T-helper 2 cell treated with Interferon-gamma antibody and Interleukin-4, amounts not matched to agents 5 μg/mL and 100 μg/mL, for 36 hours (primary cell): ENCODE measurements around the gene PARVA.

Experiments
- DNase-seq: peaks from one replicate; pipeline ENCODE4 v3.0.0; 2021; ENCODE audit warnings: low spot score
- H3K27ac Mint-ChIP-seq: one replicate; pipeline ENCODE4 v1.8.0; 2021; ENCODE audit warnings: mild to moderate bottlenecking, mixed read lengths
- H3K27me3 Mint-ChIP-seq: one replicate; pipeline ENCODE4 v1.8.0; 2021; ENCODE audit warnings: low read depth, mixed read lengths
- H3K36me3 Mint-ChIP-seq: one replicate; pipeline ENCODE4 v1.8.0; 2021; ENCODE audit warnings: low read depth, mixed read lengths
- H3K4me1 Mint-ChIP-seq: one replicate; pipeline ENCODE4 v1.8.0; 2021; ENCODE audit warnings: low read depth, mixed read lengths
- H3K4me3 Mint-ChIP-seq: one replicate; pipeline ENCODE4 v1.8.0; 2022; ENCODE audit warnings: mild to moderate bottlenecking, moderate library complexity, mixed read lengths
- H3K9me3 Mint-ChIP-seq: one replicate; pipeline ENCODE4 v1.8.0; 2021; ENCODE audit warnings: mixed read lengths

The PARVA gene

DNA sequence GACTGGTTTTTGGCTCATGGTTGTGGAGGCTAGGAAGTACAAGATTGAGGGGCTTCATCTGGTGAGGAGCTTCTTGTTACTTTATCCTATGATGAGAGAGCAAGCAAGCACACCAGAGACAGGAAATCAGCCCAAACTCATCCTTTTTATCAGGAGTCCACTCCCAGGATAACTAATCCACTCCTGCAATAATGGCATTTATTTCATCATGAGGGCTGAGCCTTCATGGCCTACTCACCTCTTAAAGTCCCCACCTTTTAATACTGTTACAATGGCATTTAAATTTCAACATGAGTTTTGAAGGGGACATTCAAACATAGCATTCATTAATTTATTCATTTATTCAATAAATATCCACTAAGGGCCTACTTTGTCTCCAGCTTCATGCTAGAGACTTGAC, 60.9 kb downstream of the PARVA start:
- H3K4me3 Mint-ChIP-seq = no peak overlapping the region
- no peaks in the 10 kb centered on the region for H3K36me3 Mint-ChIP-seq
- no peaks in the 10 kb centered on the region for H3K9me3 Mint-ChIP-seq
- H3K4me1 Mint-ChIP-seq = no peaks in the 10 kb centered on the region
- no peak overlapping the region for H3K27ac Mint-ChIP-seq
- DNase-seq = no peak
- H3K27me3 Mint-ChIP-seq = peaks cover 7% of the 10 kb centered on the region

GRCh38 chr11:12439615-12440014, 62.2 kb downstream of the PARVA start:
- no peaks in the 10 kb centered on the region for H3K4me1 Mint-ChIP-seq

GRCh38 chr11:12440565-12440964, 63.2 kb downstream of the PARVA start:
- Mint-ChIP-seq H3K36me3 (no peaks in the 10 kb centered on the region), H3K9me3 (no peaks in the 10 kb centered on the region), H3K4me3 (no peak overlapping the region), H3K27me3 (no peaks in the 10 kb centered on the region), H3K27ac (no peak overlapping the region), H3K4me1 (no peaks in the 10 kb centered on the region)
- no peak for DNase-seq

More at GRCh38 chr11:12439615-12440014, 62.2 kb downstream of the PARVA start:
- Mint-ChIP-seq H3K9me3 (no peaks in the 10 kb centered on the region), H3K27ac (no peak overlapping the region), H3K36me3 (no peaks in the 10 kb centered on the region), H3K27me3 (peaks cover 6% of the 10 kb centered on the region), H3K4me3 (no peak overlapping the region)
- DNase-seq = no peak

GRCh38 chr11:12441231-12441861, 64.0 kb downstream of the PARVA start:
- H3K36me3 Mint-ChIP-seq = no peaks in the 10 kb centered on the region
- no peaks in the 10 kb centered on the region for H3K9me3 Mint-ChIP-seq
- H3K27me3 Mint-ChIP-seq = no peaks in the 10 kb centered on the region
- H3K4me3 Mint-ChIP-seq = no peak overlapping the region
- H3K4me1 Mint-ChIP-seq = no peaks in the 10 kb centered on the region
- DNase-seq = no peak
- no peak overlapping the region for H3K27ac Mint-ChIP-seq

GRCh38 chr11:12444601-12445000, 67.2 kb downstream of the PARVA start:
- Mint-ChIP-seq H3K4me3 (no peak overlapping the region), H3K36me3 (no peaks in the 10 kb centered on the region), H3K4me1 (no peaks in the 10 kb centered on the region), H3K27me3 (no peaks in the 10 kb centered on the region), H3K27ac (no peak overlapping the region), H3K9me3 (no peaks in the 10 kb centered on the region)
- no peak for DNase-seq

- no peaks in the 10 kb centered on the region for H3K4me1 Mint-ChIP-seq
- no peaks in the 10 kb centered on the region for H3K36me3 Mint-ChIP-seq
- no peak overlapping the region for H3K4me3 Mint-ChIP-seq
- H3K27me3 Mint-ChIP-seq = no peaks in the 10 kb centered on the region
- no peaks in the 10 kb centered on the region for H3K9me3 Mint-ChIP-seq
- no peak for DNase-seq
- H3K27ac Mint-ChIP-seq = no peak overlapping the region
Measured at GRCh38 chr11:12445001-12445400, 67.6 kb downstream of the PARVA start.

DNA sequence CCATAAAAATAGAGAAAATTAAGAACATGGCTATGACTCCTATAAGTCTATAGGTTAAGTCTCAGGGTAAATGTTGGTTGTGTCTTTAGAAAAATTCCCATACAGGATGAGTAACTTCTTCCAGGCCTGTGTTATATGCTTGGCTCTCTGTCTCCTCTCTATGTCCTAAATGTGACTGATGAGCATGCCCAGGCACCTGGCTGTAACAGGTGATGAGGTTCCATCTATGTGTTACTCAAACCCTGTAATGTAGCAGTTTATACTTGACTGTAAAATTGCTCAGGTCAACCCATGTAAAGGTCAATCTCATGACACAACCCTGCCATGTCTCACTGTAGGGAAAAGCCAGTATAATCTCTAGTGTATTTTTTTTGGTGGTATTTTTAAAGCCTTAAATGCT, 69.5 kb downstream of the PARVA start:
- H3K36me3 Mint-ChIP-seq = no peaks in the 10 kb centered on the region
- DNase-seq = no peak
- H3K4me3 Mint-ChIP-seq = no peak overlapping the region
- H3K27me3 Mint-ChIP-seq = no peaks in the 10 kb centered on the region
- no peaks in the 10 kb centered on the region for H3K9me3 Mint-ChIP-seq
- H3K4me1 Mint-ChIP-seq = no peaks in the 10 kb centered on the region
- no peak overlapping the region for H3K27ac Mint-ChIP-seq

GRCh38 chr11:12448131-12448939, 71.0 kb downstream of the PARVA start:
- Mint-ChIP-seq H3K27ac (no peak overlapping the region), H3K9me3 (no peaks in the 10 kb centered on the region), H3K27me3 (no peaks in the 10 kb centered on the region), H3K4me1 (no peaks in the 10 kb centered on the region), H3K36me3 (no peaks in the 10 kb centered on the region), H3K4me3 (no peak overlapping the region)
- DNase-seq = no peak

- Mint-ChIP-seq H3K4me1 (no peaks in the 10 kb centered on the region), H3K36me3 (no peaks in the 10 kb centered on the region), H3K27ac (no peak overlapping the region), H3K4me3 (no peak overlapping the region), H3K27me3 (no peaks in the 10 kb centered on the region), H3K9me3 (no peaks in the 10 kb centered on the region)
- no peak for DNase-seq
Measured at GRCh38 chr11:12449961-12450715, 72.8 kb downstream of the PARVA start.

DNA sequence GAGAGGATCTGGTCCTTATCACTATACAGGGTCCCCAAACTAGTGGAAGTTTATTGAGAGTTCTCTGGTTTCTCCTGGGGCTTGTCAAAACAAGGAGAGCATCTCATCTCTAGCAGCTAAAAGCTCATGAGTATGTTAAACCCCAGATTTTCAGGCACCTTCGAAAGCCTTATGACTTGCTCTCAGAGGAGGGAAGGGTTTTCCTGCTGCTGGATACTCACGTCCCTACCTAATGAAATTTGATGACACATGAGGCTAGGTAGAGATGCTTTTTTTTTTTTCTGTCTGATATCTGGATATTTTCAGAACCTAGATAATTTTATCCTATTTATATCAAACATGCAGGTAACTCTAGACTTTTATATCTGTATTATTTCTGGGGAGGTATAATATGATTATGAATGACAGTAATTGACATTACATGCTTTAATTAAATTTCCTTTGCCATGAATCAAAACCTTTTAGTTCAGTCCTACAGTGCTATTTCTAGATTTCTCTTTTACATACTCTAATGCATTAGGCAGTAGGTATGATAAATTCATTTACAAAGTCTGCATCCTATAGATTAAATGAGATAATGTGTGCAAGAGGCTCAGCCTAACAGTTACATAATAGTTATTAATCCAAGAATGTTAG, 73.9 kb downstream of the PARVA start:
- H3K4me1 Mint-ChIP-seq = no peaks in the 10 kb centered on the region
- DNase-seq = no peak
- no peak overlapping the region for H3K27ac Mint-ChIP-seq
- no peaks in the 10 kb centered on the region for H3K27me3 Mint-ChIP-seq
- no peaks in the 10 kb centered on the region for H3K36me3 Mint-ChIP-seq
- H3K4me3 Mint-ChIP-seq = no peak overlapping the region
- no peaks in the 10 kb centered on the region for H3K9me3 Mint-ChIP-seq

DNA sequence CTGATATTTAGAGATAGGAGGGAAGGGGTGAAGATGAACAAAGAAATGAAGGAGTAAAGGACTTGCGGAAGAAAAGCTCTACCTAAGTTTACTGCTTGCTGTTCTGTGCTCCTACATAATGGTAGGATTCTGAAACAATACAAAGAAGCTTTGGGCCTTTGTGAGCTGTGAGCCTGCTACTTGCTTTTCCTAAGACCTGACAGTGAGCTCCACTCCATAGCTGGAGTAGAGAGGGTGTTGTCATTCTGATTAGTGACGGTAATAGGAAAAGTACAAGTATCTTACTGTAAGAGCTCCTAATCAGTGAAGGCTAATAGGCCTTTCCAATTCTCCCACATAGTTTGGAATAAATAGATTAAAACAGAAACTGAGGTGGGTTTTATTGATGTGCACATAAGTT, 75.9 kb downstream of the PARVA start:
- Mint-ChIP-seq H3K9me3 (no peaks in the 10 kb centered on the region), H3K27me3 (no peaks in the 10 kb centered on the region), H3K4me1 (no peaks in the 10 kb centered on the region), H3K27ac (no peak overlapping the region), H3K36me3 (no peaks in the 10 kb centered on the region), H3K4me3 (no peak overlapping the region)
- no peak for DNase-seq

- DNase-seq = no peak
Measured at GRCh38 chr11:12454782-12455181, 77.4 kb downstream of the PARVA start.

DNA sequence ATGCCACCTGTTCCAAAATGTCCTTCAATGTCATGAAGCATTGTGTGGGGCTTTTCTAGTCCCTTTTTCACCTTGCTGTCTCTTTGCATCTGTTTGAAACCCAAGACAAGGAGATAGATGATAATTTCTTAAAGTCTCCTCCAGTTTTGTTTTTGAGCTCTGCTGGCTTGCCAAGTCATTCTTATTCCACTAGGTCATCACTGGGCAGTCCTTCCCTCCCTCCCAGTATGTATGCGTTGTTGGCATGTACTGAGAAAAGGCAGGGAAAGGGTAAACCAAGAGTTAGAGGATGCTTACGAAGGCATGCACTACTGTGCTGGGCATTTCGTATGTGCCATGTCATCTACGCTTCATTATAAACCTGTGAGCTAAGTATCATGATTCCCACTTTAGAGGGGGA, 78.6 kb downstream of the PARVA start:
- H3K27me3 Mint-ChIP-seq = no peaks in the 10 kb centered on the region
- no peak for DNase-seq
- no peaks in the 10 kb centered on the region for H3K36me3 Mint-ChIP-seq
- H3K4me3 Mint-ChIP-seq = no peak overlapping the region
- H3K4me1 Mint-ChIP-seq = no peaks in the 10 kb centered on the region
- H3K27ac Mint-ChIP-seq = no peak overlapping the region
- H3K9me3 Mint-ChIP-seq = no peaks in the 10 kb centered on the region

More at GRCh38 chr11:12454782-12455181, 77.4 kb downstream of the PARVA start:
- Mint-ChIP-seq H3K27ac (no peak overlapping the region), H3K36me3 (no peaks in the 10 kb centered on the region), H3K4me1 (no peaks in the 10 kb centered on the region), H3K9me3 (no peaks in the 10 kb centered on the region), H3K27me3 (no peaks in the 10 kb centered on the region), H3K4me3 (no peak overlapping the region)
